HG03439 (cell line): ENCODE measurements around the gene SYNPO2.
"Not testable (repeated sequence)": the region's sequence is repeated elsewhere in the genome, so short reads cannot be mapped to it uniquely, and the experiment has no call there.

Experiments used
- ATAC-seq: cut with Tn5 transposase; IDR thresholded peaks from one replicate; pipeline ENCODE4 v1.9.1; 2021; ENCODE audit warnings: mild to moderate bottlenecking, moderate library complexity; ENCODE audit not compliant: unreplicated experiment

The SYNPO2 gene

DNA sequence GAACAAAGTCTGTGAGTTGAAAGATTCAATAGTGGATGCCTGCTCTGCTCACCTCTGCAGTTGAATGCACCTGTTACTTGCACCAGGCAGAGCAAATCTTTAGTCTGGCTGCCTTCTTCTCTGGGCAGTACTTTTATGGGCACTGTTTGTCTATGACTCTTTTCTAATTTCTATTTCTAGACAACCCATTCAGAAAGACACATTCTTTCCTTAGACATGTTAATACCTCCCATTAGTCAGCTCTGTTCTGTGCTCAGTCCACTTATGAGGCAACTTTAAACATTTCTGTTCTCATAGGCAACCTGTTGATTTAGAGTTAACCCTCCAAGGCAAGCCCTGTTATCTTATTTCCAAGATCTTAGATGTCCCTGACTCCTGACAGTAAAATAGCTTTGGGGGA lies 108.9 kb downstream of the SYNPO2 start:
- ATAC-seq: no peak

DNA sequence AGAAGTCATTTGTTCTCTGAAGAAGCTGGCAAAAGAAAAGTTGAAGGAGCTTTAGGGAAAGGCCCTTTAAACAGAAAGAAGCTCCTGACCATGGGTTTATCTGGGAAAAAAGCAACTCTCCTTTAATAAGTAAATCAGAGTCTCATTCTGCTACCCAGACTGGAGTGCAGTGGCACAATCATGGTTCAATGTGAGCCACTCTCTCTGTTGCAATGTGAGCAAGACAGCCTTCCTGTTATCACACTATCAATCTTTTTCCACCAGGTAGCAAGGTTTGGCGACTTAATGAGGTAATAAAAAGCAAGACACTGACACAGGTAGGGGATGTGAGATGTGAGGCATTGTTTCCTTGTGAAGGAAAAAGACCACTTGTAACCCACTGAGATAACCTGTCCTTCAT lies 111.3 kb downstream of the SYNPO2 start:
- ATAC-seq: no peak

DNA sequence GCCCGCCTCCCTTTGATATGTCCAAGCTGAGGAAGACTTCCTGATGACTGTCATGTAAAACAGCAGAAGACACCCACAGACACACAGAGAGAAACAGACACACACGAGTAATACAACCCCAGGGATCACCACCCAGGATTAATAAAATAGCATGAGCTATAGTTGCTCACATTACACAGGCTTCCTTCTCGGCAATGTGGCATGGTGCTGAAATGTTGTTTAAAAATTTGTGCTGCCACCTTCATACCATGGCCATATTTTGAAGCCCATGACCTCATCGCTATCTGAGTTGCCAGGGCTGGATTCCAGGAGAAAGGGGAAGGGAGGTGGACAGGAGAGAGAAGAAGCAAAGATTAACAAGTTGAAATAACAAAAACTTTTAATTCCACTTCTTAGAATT lies 111.7 kb downstream of the SYNPO2 start:
- ATAC-seq: no peak

DNA sequence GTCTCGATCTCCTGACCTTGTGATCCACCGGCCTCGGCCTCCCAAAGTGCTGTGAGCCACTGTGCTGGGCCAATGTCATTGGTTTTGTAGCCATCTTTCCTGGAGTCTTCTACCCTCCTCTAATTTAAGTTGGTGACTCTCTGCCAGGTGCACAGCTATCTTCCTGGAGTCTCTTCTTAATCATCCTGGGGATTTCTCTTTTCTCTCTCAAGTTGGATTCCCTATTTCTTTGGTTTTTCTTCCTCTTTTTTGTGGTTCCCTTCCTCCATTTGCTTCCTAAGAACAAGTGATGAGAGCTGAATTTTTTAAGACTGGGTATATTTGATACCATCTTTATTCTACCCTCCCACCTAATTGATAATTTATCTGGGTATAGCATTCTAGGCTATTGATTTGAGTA lies 113.8 kb downstream of the SYNPO2 start:
- no peak for ATAC-seq

DNA sequence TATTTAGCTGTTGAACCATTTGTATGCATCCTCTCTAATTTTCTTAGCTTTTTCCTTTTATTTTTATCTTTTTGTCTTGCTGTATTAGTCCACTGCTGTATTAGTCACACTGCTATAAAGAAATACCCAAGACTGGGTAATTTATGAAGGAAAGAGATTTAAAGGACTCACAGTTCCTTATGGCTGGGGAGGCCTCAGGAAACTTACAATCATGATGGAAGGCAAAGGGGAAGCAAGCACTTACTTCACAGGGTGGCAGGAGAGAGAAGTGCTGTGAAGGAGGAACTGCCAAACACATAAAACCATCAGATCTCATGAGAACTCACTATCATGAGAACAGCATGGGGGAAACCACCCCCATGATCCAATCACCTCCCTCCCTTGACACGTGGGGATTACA lies 114.3 kb downstream of the SYNPO2 start:
- not testable (repeated sequence) for ATAC-seq

DNA sequence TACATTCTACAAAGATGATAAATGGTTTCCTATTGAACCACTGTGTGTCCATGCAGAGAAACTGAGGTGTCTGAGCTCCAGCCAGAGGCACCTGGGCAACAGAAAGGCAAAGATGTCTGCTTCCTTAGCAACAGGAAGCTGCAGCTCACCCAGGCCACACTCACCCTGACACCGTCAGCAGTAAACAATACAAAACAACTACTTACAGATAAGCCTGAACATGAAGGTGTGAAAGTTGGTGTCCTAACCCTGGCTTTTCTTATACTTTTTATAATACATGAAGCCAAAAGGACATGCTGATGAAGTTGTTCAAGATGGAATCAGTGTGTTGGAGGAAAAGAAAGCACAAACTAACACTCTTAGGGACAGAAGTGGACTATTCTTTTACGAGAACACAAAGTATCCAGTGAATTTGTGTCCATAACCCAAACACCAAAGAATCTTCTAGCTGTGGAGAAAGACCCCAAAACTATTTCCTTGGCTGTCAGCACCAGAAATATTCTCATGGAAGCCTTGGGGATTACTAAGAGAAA lies 117.3 kb downstream of the SYNPO2 start:
- no peak for ATAC-seq

DNA sequence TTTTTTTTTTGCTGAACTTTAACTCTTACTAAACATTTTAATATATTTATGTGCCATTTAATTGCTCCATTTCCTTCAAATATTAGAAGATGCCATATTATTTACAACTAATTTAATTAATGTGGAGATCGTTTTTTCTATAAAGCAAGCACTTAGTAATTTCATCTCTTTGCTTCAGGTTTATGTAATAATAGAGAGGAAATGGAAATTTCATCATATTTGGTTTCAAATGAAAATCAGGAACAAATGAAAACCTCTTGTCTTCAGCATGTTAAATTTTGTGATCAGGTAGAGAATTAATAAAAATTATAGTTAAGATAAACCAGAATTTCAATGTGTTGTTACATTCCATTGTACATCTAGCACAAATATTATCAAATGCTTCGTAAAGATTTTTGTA lies 120.1 kb downstream of the SYNPO2 start:
- ATAC-seq: no peak

DNA sequence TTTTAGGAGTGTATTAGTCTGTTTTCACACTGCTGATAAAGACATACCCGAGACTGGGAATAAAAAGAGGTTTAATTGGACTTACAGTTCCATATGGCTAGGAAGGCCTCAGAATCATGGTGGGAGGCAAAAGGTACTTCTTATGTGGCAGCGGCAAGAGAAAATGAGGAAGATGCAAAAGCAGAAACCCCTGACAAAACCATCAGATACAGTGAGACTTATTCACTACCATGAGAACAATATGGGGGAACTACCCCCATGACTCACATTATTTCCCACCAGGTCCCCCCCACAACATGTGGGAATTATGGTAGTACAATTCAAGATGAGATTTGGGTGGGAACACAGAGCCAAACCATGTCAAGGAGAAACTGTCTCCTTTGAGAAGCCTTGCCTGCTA lies 121.6 kb downstream of the SYNPO2 start:
- ATAC-seq: not testable (repeated sequence)

DNA sequence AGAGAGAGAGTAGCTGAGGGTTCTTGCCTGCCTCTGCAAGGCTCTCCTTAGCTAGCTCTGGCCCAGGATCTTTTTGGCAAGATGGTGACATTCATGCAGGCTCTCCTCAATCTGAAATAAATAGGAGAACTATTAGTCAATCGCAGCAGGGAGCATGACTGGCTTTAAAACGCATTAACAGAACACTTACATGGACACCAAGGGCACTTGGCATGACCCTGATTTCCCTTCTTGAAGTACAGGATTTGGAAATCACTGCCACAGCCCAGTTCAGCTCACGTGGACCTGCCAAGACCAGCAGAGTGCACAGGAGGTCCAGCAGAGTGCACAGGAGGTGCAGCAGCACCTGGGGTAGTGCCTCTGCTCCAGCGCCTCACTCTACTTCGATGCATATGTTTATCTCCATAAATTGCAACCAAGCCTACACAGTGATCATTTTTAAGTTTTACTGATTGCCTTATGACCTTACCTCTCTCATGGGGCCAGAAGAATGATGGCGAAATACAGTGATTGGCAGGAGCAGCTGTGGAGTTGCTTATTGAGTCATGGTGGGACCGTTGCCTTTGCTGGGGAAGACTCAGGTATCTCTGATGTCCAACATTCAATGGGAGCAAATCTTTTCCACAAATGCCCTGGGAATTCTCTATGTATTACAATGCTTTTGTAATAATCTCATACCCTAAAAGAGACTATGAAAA lies 122.4 kb downstream of the SYNPO2 start:
- no peak for ATAC-seq

DNA sequence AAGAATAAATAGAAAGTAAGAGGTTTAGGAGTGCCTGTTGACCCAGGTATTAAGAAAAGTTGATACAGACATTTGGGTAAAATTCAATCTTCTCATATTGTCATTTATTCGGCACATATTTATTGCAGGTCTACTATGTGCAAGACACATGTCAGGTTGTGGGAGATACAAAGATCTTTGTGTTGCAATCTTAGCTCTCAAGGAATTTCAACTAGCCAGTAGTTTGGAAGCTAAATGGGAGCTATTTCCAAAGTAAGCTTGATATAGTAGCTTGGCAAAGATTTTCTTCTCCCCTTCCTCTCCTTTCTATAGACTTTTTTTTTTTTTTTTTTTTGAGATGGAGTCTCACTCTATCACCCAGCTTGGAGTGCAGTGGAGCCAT lies 122.9 kb downstream of the SYNPO2 start:
- no peak for ATAC-seq

DNA sequence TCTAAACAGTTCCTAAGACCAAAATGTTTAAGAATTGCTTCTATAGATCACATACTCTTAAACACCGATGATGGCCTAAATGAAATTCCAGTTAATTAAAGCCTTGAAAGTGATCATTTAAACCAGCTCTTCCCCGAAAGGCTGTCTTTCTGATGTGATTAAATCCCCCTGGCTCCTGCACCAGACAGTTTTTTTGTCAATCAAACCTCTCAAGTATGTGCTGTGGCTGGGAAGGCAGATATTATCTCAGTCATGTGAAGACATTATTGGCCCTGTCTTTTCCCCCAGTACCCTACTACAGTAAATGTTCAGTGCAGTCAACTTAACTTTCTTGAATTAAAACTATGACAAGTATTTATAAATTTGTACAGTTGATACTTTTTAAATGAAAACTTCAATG lies 126.0 kb downstream of the SYNPO2 start:
- ATAC-seq: no peak

DNA sequence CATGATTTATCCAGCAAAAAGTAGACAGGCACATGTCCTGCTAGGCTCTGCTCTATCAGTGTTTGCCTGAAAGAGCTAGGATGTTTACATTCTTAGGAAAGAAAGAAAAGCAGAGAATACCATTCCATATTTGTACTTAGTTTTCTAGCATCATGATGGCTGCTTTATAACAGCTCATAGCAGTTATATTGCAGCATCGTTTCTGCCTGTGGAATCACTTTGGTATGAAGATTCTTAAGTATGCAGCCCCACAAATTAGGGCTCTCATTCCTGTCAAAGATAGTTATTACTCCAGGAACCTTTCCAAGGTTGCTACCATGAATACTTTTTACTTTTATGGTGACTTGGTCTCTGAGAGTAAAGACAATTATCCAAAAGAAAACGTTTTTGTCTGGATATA lies 128.0 kb downstream of the SYNPO2 start:
- no peak for ATAC-seq

DNA sequence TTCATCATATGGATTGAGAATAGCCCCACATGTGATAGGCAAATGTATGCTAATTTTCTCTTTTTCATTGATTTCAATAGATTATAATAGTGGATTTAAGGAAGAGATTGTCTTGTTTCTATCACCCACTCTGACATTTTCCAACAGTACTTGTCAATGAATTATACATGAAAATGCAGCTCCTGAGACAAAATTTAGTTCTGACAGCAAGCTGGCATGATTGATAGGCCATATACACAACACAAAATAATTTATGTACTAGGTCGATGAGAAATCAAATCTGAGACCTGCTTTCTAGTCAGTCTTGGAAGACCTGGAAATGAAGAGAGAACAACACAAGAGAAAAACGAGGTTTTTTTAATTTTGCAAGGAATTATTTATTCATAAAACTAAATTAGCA lies 129.0 kb downstream of the SYNPO2 start:
- ATAC-seq: no peak

DNA sequence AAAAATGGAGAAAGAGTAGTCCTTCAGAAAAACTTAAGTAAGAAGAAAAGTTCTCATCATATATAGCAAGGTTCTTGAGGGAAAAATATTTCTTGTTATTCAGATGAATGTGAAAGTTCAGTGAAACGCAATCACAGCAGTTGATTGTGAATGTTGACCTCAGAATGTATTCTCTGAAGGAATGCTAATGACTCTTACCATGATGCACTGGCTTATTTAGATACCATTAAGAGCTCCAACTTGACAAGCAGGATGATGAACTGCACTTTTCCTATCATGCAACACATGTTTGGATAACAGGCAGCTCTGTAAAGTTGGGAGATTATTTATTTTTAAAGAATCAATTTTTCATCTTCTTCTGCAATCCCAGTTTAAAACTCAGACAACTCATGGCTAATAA lies 131.5 kb downstream of the SYNPO2 start:
- ATAC-seq: no peak

DNA sequence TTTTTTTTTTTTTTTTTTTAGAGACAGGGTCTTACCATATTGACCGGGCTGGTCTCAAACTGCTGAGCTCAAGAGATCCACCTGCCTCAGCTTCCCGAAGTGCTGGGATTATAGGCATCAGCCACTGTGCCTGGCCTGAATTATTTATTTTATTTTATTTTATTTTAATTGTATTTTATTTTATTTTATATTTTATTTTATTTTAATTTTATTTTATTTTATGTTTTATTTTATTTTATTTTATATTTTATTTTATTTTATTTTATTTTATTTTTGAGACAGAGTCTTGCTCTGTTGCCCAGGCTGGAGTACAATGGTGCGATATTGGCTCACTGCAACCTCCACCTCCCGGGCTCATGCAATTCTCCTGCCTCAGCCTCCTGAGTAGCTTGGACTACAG lies 133.9 kb downstream of the SYNPO2 start:
- ATAC-seq: not testable (repeated sequence)

DNA sequence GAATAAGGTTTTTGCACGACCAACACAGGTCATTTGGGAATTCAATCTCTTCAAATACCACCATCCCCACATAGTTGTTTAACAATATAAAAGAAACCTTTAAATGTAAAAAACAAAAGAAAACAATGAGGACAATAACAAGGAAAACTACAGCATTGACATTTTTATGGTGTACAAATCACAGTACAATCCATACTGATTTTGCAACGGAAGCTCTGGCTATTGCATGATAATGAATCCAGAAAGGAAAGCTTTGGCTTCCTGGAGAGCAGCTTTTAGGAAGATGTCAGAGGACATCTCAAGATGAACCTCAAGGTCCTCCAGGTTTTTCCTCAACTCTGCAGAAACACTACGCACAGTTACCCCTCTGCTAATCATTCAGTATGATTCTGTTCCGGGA lies 135.4 kb downstream of the SYNPO2 start:
- no peak for ATAC-seq

DNA sequence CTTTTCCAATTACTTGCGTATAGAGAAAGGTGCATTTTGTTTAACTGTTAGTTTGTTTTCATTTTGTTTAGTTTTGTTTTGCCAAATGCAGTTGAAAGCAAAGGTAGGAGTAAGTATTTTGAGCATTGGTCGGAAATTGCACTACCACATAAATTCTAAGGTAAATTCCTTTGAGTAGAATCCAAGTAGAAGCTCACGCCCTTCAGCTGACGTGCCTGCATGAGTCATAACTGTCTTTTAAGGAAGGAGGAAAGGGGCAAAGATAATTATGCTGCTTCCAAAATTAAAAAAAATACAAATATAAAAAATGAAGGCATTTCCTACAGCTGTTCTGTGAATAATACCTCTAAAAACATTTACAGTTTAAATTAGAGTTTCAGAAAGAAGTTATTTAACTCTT lies 136.8 kb downstream of the SYNPO2 start:
- ATAC-seq: no peak

DNA sequence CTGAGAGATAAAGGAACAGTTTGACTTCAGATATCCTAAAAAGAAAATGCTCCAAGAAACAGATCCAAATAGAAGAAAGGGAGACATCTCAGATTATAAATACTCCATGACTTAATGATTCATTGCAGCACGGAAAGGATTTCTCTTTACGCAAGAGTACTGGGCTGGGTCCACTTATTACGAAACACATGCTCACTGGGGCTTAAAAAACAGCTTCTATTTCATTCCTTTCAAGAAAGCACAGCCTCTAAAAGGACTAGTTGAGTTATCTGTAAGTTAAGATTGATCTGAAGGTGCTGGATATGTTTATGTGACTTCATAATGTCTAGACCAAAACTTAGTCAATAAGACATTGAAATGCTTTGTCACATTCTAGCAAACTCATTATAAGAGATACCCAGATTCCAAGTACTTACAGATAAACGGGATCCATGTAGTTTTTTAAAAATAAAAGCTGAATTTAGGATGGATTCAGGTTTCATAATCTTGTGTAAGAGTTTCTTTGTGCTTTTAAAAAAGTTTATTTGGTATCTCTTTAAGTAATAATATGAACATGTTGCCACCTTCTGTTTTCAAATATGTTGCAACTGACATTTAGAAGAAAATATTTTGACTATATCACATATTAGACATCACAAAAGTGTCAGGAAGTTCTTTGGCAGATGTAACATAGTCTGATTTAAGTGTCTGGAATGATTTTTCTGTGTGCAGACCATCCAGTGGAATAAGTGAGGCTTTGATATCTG lies 137.4 kb downstream of the SYNPO2 start:
- ATAC-seq: no peak

DNA sequence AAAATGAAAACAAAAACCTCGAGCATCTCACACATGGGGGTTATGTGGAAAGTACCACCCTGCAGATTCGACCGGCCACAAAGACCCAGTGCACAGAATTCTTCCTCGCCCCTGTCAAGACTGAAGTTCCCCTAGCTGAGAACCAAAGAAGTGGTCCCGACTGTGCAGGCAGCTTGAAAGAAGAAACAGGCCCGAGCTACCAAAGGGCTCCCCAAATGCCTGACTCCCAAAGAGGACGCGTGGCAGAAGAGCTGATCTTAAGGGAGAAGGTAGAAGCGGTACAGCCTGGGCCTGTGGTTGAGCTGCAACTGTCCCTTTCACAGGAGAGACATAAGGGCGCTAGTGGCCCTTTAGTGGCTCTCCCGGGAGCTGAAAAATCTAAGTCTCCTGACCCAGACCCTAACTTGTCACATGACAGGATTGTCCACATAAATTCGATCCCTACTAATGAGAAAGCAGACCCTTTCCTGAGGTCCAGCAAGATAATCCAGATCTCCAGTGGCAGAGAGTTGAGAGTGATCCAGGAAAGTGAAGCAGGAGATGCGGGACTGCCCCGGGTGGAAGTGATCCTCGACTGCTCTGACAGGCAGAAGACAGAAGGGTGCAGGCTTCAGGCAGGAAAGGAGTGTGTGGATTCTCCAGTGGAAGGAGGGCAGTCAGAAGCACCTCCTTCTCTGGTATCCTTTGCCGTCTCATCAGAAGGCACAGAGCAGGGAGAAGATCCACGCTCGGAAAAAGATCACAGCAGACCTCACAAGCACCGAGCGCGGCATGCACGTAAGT lies 138.2 kb downstream of the SYNPO2 start:
- ATAC-seq: no peak

DNA sequence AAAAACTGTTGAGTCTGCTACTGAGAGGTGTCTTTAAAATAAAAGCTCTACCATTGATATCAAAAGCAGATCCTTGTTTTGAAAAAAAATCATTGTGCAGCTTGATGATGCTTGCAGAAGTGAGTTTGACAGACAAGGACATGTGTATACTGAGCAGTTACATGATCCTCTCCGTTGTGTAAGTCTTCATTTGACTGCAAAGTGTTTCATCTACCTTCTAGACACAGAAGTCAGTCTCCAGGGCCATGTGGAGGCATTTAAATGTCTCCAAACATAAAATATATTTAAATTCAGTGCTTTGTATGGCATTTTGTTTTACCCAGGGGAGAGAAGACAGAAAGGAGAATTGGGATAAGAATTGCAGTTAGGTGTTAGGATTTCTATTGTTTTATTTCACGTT lies 139.2 kb downstream of the SYNPO2 start:
- ATAC-seq: no peak

DNA sequence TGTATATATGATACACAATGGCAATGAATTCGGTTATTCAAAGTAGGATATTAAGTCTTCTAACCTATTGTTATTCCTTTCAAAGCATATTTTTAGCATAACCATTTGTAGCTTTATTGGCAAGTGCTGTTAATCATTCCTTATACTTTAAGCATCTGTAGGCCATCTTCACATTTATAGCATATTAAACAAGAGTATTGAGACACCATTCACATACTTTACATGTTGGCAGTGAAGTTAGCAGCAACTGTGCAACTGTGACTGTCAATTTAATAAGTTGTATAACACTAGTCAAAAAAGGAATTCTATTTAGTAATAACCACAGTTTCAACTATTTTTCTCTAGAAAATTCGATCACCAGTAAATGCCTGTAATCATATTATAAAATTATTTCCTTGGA lies 139.6 kb downstream of the SYNPO2 start:
- no peak for ATAC-seq
